HUES64 (cell line): ENCODE measurements around the gene AWAT2.

Experiments used
- H3K27ac ChIP-seq: 2 replicates; pipeline ENCODE4 v1.7.0; 2013; ENCODE audit warnings: low read depth, low read length, inconsistent platforms
- H3K27me3 ChIP-seq: 2 replicates; pipeline ENCODE4 v1.6.1; 2013; ENCODE audit warnings: mild to moderate bottlenecking, low read length; ENCODE audit not compliant: insufficient read depth
- H3K36me3 ChIP-seq: 2 replicates; pipeline ENCODE4 v1.6.1; 2013; ENCODE audit warnings: mild to moderate bottlenecking, low read length; ENCODE audit not compliant: insufficient read depth
- H3K4me1 ChIP-seq: 2 replicates; pipeline ENCODE4 v1.6.1; 2013; ENCODE audit warnings: mild to moderate bottlenecking, low read length, moderate library complexity; ENCODE audit not compliant: insufficient read depth
- H3K4me3 ChIP-seq: 2 replicates; pipeline ENCODE4 v1.5.1; 2013; ENCODE audit warnings: mild to moderate bottlenecking, low read length, moderate library complexity
- H3K9ac ChIP-seq: 2 replicates; pipeline ENCODE4 v1.6.1; 2013; ENCODE audit warnings: mild to moderate bottlenecking, low read depth, low read length
- H3K9me3 ChIP-seq: 2 replicates; pipeline ENCODE4 v1.6.1; 2013; ENCODE audit warnings: low read depth, low read length; ENCODE audit not compliant: insufficient read depth
- WGBS: fragments of 150-250, 120-280 bp; methylation state at CpG from one replicate; pipeline ENCODE4 v1.1.7; 2013; ENCODE audit warnings: missing lambda C conversion rate; 5-methylcytosine and 5-hydroxymethylcytosine counted together

The AWAT2 gene

GRCh38 chrX:70038951-70039350 lies 10.8 kb downstream of the AWAT2 start:
- WGBS, result no CpG with 5 or more reads among the region's 1 CpG

DNA sequence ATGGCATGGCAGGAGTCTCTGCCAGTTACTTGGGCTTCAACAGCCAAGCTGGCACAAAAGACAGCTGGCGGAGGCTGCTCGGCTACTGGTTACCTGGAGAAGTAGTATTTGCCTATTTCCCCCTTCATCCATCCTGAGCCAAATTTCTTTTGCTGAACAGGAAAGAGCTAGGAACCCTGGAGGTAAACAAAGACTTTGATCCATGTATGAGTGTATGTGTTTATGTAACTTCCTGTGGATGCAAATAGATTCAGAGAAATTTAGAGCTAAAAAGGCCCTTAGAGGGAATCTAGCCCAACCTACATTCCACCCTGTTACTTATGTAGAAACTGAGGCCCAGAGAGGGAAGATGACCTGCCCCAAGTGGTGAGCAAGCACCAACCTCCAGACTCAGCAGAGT lies 11.2 kb downstream of the AWAT2 start:
- Histone ChIP-seq H3K4me3 (no peak overlapping the region), H3K9ac (no peak overlapping the region), H3K27me3 (no peaks in the 10 kb centered on the region), H3K36me3 (no peaks in the 10 kb centered on the region), H3K9me3 (no peaks in the 10 kb centered on the region), H3K4me1 (0 out of 2 replicates have a peak, but pooled peaks cover 2% of the 10 kb centered on the region), H3K27ac (no peak overlapping the region)
- WGBS, result no CpG with 5 or more reads among the region's 2 CpGs

More at GRCh38 chrX:70038951-70039350, 10.8 kb downstream of the AWAT2 start:
- no peak overlapping the region for H3K27ac ChIP-seq
- H3K9ac ChIP-seq, result no peak overlapping the region
- H3K4me1 ChIP-seq, result no peaks in the 10 kb centered on the region
- no peaks in the 10 kb centered on the region for H3K9me3 ChIP-seq
- H3K4me3 ChIP-seq, result no peak overlapping the region
- H3K36me3 ChIP-seq, result no peaks in the 10 kb centered on the region
- H3K27me3 ChIP-seq, result no peaks in the 10 kb centered on the region

DNA sequence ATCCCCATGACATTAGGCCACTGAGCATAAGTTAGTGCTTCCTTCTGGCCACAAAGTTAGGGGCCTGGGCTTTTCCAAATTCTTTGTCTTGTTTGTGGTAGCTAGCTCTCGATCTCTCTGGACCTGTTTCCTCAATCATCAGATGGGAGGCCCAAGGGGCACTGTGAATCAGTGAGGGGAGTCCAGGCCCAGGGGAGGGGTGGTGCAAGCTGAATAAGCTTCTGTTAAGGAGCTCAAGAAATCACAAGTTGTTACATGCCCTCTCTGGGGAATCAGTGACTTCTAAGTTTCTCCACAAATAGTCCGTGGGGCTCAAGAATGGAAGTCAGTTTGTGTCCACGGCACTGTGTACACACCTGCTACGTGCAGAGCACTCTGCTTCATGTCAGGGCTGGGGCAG lies 15.1 kb downstream of the AWAT2 start:
- Histone ChIP-seq H3K9me3 (no peaks in the 10 kb centered on the region), H3K27me3 (no peaks in the 10 kb centered on the region), H3K36me3 (no peaks in the 10 kb centered on the region), H3K27ac (no peak overlapping the region), H3K4me1 (0 out of 2 replicates have a peak, but pooled peaks cover 2% of the 10 kb centered on the region), H3K9ac (no peak overlapping the region), H3K4me3 (no peak overlapping the region)
- 93% methylated on average over 4 of the region's 4 CpGs for WGBS

- 75% methylated on average over 6 of the region's 10 CpGs for WGBS
- no peaks in the 10 kb centered on the region for H3K9me3 ChIP-seq
- H3K27ac ChIP-seq, result no peak overlapping the region
Measured at GRCh38 chrX:70033348-70034051, 16.2 kb downstream of the AWAT2 start.

GRCh38 chrX:70032792-70033191 lies 16.9 kb downstream of the AWAT2 start:
- Histone ChIP-seq H3K4me3 (no peak overlapping the region), H3K9me3 (no peaks in the 10 kb centered on the region), H3K9ac (no peak overlapping the region), H3K36me3 (no peaks in the 10 kb centered on the region), H3K27ac (no peak overlapping the region), H3K27me3 (no peaks in the 10 kb centered on the region), H3K4me1 (0 out of 2 replicates have a peak, but pooled peaks cover 2% of the 10 kb centered on the region)
- 83% methylated on average over 2 of the region's 2 CpGs for WGBS

More at GRCh38 chrX:70033348-70034051, 16.2 kb downstream of the AWAT2 start:
- H3K9ac ChIP-seq, result no peak overlapping the region
- no peaks in the 10 kb centered on the region for H3K36me3 ChIP-seq
- 0 out of 2 replicates have a peak, but pooled peaks cover 2% of the 10 kb centered on the region for H3K4me1 ChIP-seq
- no peak overlapping the region for H3K4me3 ChIP-seq
- no peaks in the 10 kb centered on the region for H3K27me3 ChIP-seq

- WGBS, result 19% methylated on average over 4 of the region's 4 CpGs
Measured at GRCh38 chrX:70030301-70030767, 19.4 kb downstream of the AWAT2 start.

GRCh38 chrX:70029863-70030262 lies 19.9 kb downstream of the AWAT2 start:
- Histone ChIP-seq H3K4me1 (0 out of 2 replicates have a peak, but pooled peaks cover 2% of the 10 kb centered on the region), H3K27ac (no peak overlapping the region), H3K9me3 (no peaks in the 10 kb centered on the region), H3K27me3 (no peaks in the 10 kb centered on the region), H3K36me3 (no peaks in the 10 kb centered on the region), H3K9ac (no peak overlapping the region), H3K4me3 (no peak overlapping the region)
- 78% methylated on average over 4 of the region's 4 CpGs for WGBS

More at GRCh38 chrX:70030301-70030767, 19.4 kb downstream of the AWAT2 start:
- Histone ChIP-seq H3K4me3 (no peak overlapping the region), H3K9ac (no peak overlapping the region), H3K36me3 (no peaks in the 10 kb centered on the region), H3K27ac (no peak overlapping the region), H3K4me1 (0 out of 2 replicates have a peak, but pooled peaks cover 2% of the 10 kb centered on the region), H3K27me3 (no peaks in the 10 kb centered on the region), H3K9me3 (no peaks in the 10 kb centered on the region)

GRCh38 chrX:70026851-70027200 lies 22.9 kb downstream of the AWAT2 start:
- 84% methylated on average over 4 of the region's 4 CpGs for WGBS
- H3K4me3 ChIP-seq, result no peak overlapping the region
- no peak overlapping the region for H3K27ac ChIP-seq
- no peaks in the 10 kb centered on the region for H3K27me3 ChIP-seq
- no peaks in the 10 kb centered on the region for H3K36me3 ChIP-seq
- no peak overlapping the region for H3K9ac ChIP-seq
- no peaks in the 10 kb centered on the region for H3K9me3 ChIP-seq
- no peaks in the 10 kb centered on the region for H3K4me1 ChIP-seq

DNA sequence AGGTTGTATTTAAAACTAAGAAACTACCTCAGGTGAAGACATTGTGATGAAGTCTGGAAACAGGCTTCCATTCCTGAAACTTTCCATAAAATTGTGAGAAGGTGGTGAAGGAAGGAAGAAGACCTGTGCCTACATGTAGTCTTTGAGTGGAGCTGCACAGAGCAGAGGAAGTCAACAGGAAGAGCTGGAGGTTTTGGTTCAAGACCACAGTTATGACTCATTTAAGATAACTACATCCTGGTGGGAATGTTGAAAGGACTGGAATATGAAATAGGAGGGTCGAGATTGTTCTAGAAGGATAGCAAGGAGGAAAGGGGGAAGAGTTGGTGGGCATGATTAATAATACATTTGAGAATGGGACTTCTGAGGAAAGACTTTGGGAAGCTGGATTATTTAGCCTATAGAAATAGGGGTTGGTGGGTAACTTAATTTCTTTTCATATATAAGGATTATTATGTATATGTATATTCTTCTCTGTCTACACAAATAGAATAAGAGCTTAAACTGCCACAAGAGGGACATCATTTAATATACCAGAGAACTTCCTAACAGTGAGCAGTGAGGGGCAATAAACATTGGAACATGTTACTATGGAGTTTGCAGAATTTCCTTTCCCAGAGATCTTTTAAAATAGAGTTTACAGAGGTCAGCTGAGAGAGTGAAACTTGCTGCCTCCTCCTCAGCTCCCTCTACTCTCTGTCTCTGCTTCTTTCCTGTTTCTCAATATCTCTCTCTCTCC lies 23.5 kb downstream of the AWAT2 start:
- H3K36me3 ChIP-seq, result no peaks in the 10 kb centered on the region
- no peaks in the 10 kb centered on the region for H3K27me3 ChIP-seq
- 96% methylated on average over 1 of the region's 1 CpG for WGBS
- H3K4me3 ChIP-seq, result no peak overlapping the region
- H3K4me1 ChIP-seq, result no peaks in the 10 kb centered on the region
- no peak overlapping the region for H3K27ac ChIP-seq
- no peak overlapping the region for H3K9ac ChIP-seq
- H3K9me3 ChIP-seq, result no peaks in the 10 kb centered on the region

DNA sequence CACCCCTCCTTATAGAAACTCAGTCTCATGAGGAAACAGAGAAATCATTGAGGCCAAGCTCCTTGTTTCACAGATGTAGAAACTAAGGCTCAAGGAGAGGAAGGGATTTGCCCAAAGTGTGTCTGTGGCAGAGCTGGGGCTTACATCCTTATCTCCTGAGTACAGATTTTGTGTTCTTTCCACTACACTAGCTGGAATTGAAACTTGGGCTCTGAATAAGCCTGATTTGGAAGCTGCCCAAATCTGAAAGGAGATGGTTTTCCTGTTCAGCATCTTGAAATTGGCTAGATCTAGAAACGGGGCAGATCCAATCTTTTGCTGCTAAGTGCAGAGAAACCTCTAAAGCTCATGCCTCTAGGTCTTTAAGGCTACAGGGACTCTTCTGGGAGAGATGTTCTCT lies 24.3 kb downstream of the AWAT2 start:
- no peak overlapping the region for H3K4me3 ChIP-seq
- H3K9ac ChIP-seq, result no peak overlapping the region
- WGBS, result 96% methylated on average over 1 of the region's 1 CpG
- no peak overlapping the region for H3K27ac ChIP-seq
- no peaks in the 10 kb centered on the region for H3K27me3 ChIP-seq
- H3K9me3 ChIP-seq, result no peaks in the 10 kb centered on the region
- H3K36me3 ChIP-seq, result no peaks in the 10 kb centered on the region
- no peaks in the 10 kb centered on the region for H3K4me1 ChIP-seq

DNA sequence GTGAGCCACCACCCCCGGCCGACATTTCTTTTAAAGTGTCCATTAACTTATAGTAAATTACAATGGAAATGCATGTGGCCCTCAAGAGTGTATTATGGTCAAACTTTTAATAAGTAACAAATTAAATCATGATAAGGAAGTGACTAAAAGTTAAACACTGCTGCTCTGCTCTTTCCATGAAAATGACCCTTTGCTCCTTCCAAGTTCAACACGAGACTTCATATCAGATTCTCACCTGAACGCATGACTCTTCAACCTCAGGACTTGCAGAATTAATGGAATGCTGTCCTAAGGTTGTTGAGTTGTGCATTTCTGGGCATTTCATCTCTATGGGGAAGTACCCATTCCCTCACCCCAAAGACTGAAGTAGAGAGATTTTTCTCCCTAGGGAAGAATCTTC lies 27.1 kb downstream of the AWAT2 start:
- no peaks in the 10 kb centered on the region for H3K36me3 ChIP-seq
- H3K4me1 ChIP-seq, result no peaks in the 10 kb centered on the region
- H3K9me3 ChIP-seq, result no peaks in the 10 kb centered on the region
- no peak overlapping the region for H3K4me3 ChIP-seq
- no peaks in the 10 kb centered on the region for H3K27me3 ChIP-seq
- no peak overlapping the region for H3K9ac ChIP-seq
- no peak overlapping the region for H3K27ac ChIP-seq
- WGBS, result 82% methylated on average over 1 of the region's 4 CpGs
